PFSK-1 (cell line): ENCODE data around the gene CCDC85B.

Experiments used
- FOXP2 ChIP-seq: optimal IDR thresholded peaks from 2 replicates; pipeline ENCODE3; 2011; ENCODE audit warnings: borderline replicate concordance, control low read depth, inconsistent platforms; ENCODE audit not compliant: insufficient read depth; ENCODE audit errors: extremely low read length, extremely low read depth
- POLR2AphosphoS5 ChIP-seq: IDR thresholded peaks from 2 replicates; pipeline ENCODE4 v1.6.1; 2012; ENCODE audit warnings: low read depth, mild to moderate bottlenecking, control low read depth, low read length, moderate library complexity
- REST ChIP-seq, 2 experiments: IDR thresholded peaks; 2 replicates each; pipeline versions ENCODE4 v1.6.1 to v1.8.0; 2011 to 2012; ENCODE audit warnings: low read depth in 2 of 2, low read length in 2 of 2, control low read depth in 1 of 2, inconsistent platforms in 1 of 2, mild to moderate bottlenecking in 1 of 2, moderate library complexity in 1 of 2; ENCODE audit not compliant: insufficient read depth in 1 of 2
- SIN3A ChIP-seq: IDR thresholded peaks from 2 replicates; pipeline ENCODE4 v1.6.1; 2012; ENCODE audit warnings: mild to moderate bottlenecking, low read length, moderate library complexity, borderline replicate concordance; ENCODE audit not compliant: insufficient read depth
- TAF1 ChIP-seq: IDR thresholded peaks from 2 replicates; pipeline ENCODE4 v1.6.1; 2012; ENCODE audit warnings: low read length, control low read depth, borderline replicate concordance; ENCODE audit not compliant: insufficient read depth

The CCDC85B gene

GRCh38 chr11:65927904-65928397 lies 37.5 kb downstream of the CCDC85B start:
- TF ChIP-seq REST (IDR thresholded peaks at IDR 0.05; ENCODE audit: insufficient read depth in 1 of 2, low read depth in 2 of 2, low read length in 2 of 2), result no peak
- TF ChIP-seq POLR2AphosphoS5, result no peak
- no peak for TF ChIP-seq TAF1

GRCh38 chr11:65928667-65929066 lies 38.2 kb downstream of the CCDC85B start:
- TF ChIP-seq SIN3A (no peak), TAF1 (no peak), POLR2AphosphoS5 (no peak), FOXP2 (no peak), REST (IDR thresholded peaks at IDR 0.05; ENCODE audit: insufficient read depth in 1 of 2, low read depth in 2 of 2, low read length in 2 of 2) (no peak)

- TF ChIP-seq POLR2AphosphoS5, result no peak
- TF ChIP-seq TAF1, result no peak
- no peak for TF ChIP-seq REST (IDR thresholded peaks at IDR 0.05; ENCODE audit: insufficient read depth in 1 of 2, low read depth in 2 of 2, low read length in 2 of 2)
- TF ChIP-seq SIN3A, result no peak
- no peak for TF ChIP-seq FOXP2
Observed at GRCh38 chr11:65931773-65932557, 41.5 kb downstream of the CCDC85B start.

GRCh38 chr11:65932558-65932919 lies 42.1 kb downstream of the CCDC85B start:
- no peak for TF ChIP-seq TAF1
- no peak for TF ChIP-seq POLR2AphosphoS5
- no peak for TF ChIP-seq REST (IDR thresholded peaks at IDR 0.05; ENCODE audit: insufficient read depth in 1 of 2, low read depth in 2 of 2, low read length in 2 of 2)
- TF ChIP-seq SIN3A, result no peak
- no peak for TF ChIP-seq FOXP2

- TF ChIP-seq TAF1 (no peak), SIN3A (no peak)
Observed at GRCh38 chr11:65934014-65934413, 43.5 kb downstream of the CCDC85B start.
